ENCODE measurements around the gene LYL1. TPM values are rescaled to one million over a fixed set of nuclear protein-coding genes. Genes with fewer than 3 reads are reported as not detected.

The LYL1 gene
- total RNA-seq, 1 experiment from 2014 or later: 0.63 TPM

GRCh38 chr19:13104848-13105711 lies 2.4 kb upstream of the LYL1 start:
- H3K27ac ChIP-seq (ENCODE audit: insufficient read length, low read depth, low read length): no peak overlapping the region
- H3K56ac ChIP-seq (ENCODE audit: insufficient read length, low read depth, low read length): no peak overlapping the region
- peaks cover 26% of the 10 kb centered on the region for H3K27me3 Mint-ChIP-seq (ENCODE audit: low read depth)
- H3K4me1 Mint-ChIP-seq: peaks cover 7% of the 10 kb centered on the region in 2 experiments
- H3K18ac ChIP-seq (ENCODE audit: insufficient read length, low read depth, low read length): no peak overlapping the region
- no peak overlapping the region for H4K8ac ChIP-seq (replicated peaks; ENCODE audit: insufficient read length, low read depth, low read length)
- no peak overlapping the region for H2BK12ac ChIP-seq (ENCODE audit: insufficient read length, low read depth, low read length)
- no peak overlapping the region for H3K23ac ChIP-seq (ENCODE audit: insufficient read length, low read depth, low read length)
- H2BK20ac ChIP-seq (ENCODE audit: low read depth, low read length, poor library complexity, severe bottlenecking): no peak overlapping the region
- TF ChIP-seq, protein P1, sequence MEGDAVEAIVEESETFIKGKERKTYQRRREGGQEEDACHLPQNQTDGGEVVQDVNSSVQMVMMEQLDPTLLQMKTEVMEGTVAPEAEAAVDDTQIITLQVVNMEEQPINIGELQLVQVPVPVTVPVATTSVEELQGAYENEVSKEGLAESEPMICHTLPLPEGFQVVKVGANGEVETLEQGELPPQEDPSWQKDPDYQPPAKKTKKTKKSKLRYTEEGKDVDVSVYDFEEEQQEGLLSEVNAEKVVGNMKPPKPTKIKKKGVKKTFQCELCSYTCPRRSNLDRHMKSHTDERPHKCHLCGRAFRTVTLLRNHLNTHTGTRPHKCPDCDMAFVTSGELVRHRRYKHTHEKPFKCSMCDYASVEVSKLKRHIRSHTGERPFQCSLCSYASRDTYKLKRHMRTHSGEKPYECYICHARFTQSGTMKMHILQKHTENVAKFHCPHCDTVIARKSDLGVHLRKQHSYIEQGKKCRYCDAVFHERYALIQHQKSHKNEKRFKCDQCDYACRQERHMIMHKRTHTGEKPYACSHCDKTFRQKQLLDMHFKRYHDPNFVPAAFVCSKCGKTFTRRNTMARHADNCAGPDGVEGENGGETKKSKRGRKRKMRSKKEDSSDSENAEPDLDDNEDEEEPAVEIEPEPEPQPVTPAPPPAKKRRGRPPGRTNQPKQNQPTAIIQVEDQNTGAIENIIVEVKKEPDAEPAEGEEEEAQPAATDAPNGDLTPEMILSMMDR (conservative IDR thresholded peaks at IDR 0.05): peak; percentile 9; the same call in 1 of the 3 replicates
- H3K9ac ChIP-seq (ENCODE audit: extremely low read depth, insufficient read length, low read length): no peak overlapping the region
- no peak overlapping the region for H2AFZ ChIP-seq (ENCODE audit: low read length)
- H2BK120ac ChIP-seq (ENCODE audit: low read depth, low read length, poor library complexity, severe bottlenecking): no peak overlapping the region
- peaks cover 9 to 17% (median 16%) of the 10 kb centered on the region in 3 experiments for H3K36me3 Mint-ChIP-seq (ENCODE audit: insufficient read depth in 1 of 3, low read depth in 3 of 3)
- no peaks in the 10 kb centered on the region for H3K79me1 ChIP-seq (ENCODE audit: insufficient read depth, low read depth, low read length, poor library complexity, severe bottlenecking)
- H3K27me3 ChIP-seq (ENCODE audit: insufficient read depth, low read length): peaks cover 5% of the 10 kb centered on the region; the same call in 1 of the 2 replicates
- peaks cover 0 to 5% of the 10 kb centered on the region in 2 experiments; a peak in 3 of 5 replicates for H3K9me3 Mint-ChIP-seq
- H4K5ac ChIP-seq (ENCODE audit: insufficient read length, low read depth, low read length): no peak overlapping the region
- H3T11ph ChIP-seq (ENCODE audit: low read length): no peak overlapping the region
- H2BK15ac ChIP-seq (ENCODE audit: low read depth, low read length): no peak overlapping the region
- no peak overlapping the region for H3K14ac ChIP-seq (ENCODE audit: insufficient read depth, low read length)
- H3K23me2 ChIP-seq (ENCODE audit: insufficient read length, low read depth, low read length, poor library complexity, severe bottlenecking): no peaks in the 10 kb centered on the region
- H3K9me3 ChIP-seq (ENCODE audit: control insufficient read depth, low read depth, low read length): no peaks in the 10 kb centered on the region
- peak overlapping the region in 1 of 3 experiments; percentile 92; a peak in 1 of 7 replicates for H3K27ac Mint-ChIP-seq
- no peak overlapping the region for H3K4me2 ChIP-seq (ENCODE audit: insufficient read depth, insufficient read length, low read length)
- no peak for DNase-seq
- WGBS (ENCODE audit: extremely low coverage, insufficient read length, low lambda C conversion rate): no CpG with 5 or more reads among the region's 29 CpGs
- no peak overlapping the region for H2AK5ac ChIP-seq (ENCODE audit: insufficient read length, low read length)
- no peaks in the 10 kb centered on the region for H3K4me1 ChIP-seq (ENCODE audit: insufficient read depth, low read length)
- H3K4me3 Mint-ChIP-seq: no peak overlapping the region
- H3K79me2 ChIP-seq (ENCODE audit: insufficient read depth, low read length): no peaks in the 10 kb centered on the region
- H2BK5ac ChIP-seq (ENCODE audit: insufficient read length, low read length): no peak overlapping the region
- peaks cover 3% of the 10 kb centered on the region for H4K20me1 ChIP-seq (ENCODE audit: control insufficient read depth, insufficient read depth, insufficient read length)
- H3K4ac ChIP-seq (ENCODE audit: low read depth, low read length): no peak overlapping the region
- no peak overlapping the region for H4K91ac ChIP-seq (ENCODE audit: insufficient read length, low read depth, low read length)

Data from H9 (cell line).